ENCODE data around the gene GNAI3. TPM values are rescaled to one million over a fixed set of nuclear protein-coding genes. Genes with fewer than 3 reads are reported as not detected.
A peak's percentile ranks its signal among the peaks of the same experiment; 100 is the strongest.

The GNAI3 gene
- total and polyA plus RNA-seq, 4 donors, result 2.7 to 10.4 (median 6.5) TPM

GRCh38 chr1:109508873-109509175 lies 39.6 kb upstream of the GNAI3 start:
- no peak overlapping the region for H3K27ac ChIP-seq (ENCODE audit: low read depth in 1 of 2, low read length in 1 of 2)
- no peak overlapping the region for H3K9ac ChIP-seq (ENCODE audit: insufficient read depth in 1 of 2, low read length in 2 of 2)
- WGBS, 2 donors, result 64 to 83% methylated on average over 7 of the region's 7 CpGs
- no peak for TF ChIP-seq CTCF (IDR thresholded peaks at IDR 0.05; ENCODE audit: control extremely low read depth, extremely low read depth)
- ATAC-seq (ENCODE audit: insufficient read depth, low FRiP score) (no peak), DNase-seq (no peak)
- H3K9me3 ChIP-seq (ENCODE audit: control insufficient read depth in 4 of 4, insufficient read depth in 3 of 4, low read length in 3 of 4), result no peaks in the 10 kb centered on the region
- H3K27me3 ChIP-seq (ENCODE audit: control insufficient read depth in 3 of 3, insufficient read depth in 3 of 3, low read length in 2 of 3), result no peaks in the 10 kb centered on the region
- H3K36me3 ChIP-seq (ENCODE audit: control insufficient read depth in 4 of 4, insufficient read depth in 4 of 4, low read length in 4 of 4), result peaks cover 0 to 4% (median 0%) of the 10 kb centered on the region in 4 donors
- peaks cover 0 to 19% (median 10%) of the 10 kb centered on the region in 5 donors for H3K4me1 ChIP-seq (ENCODE audit: control insufficient read depth in 5 of 5, insufficient read depth in 5 of 5, low read length in 5 of 5)
- H3K4me3 ChIP-seq, result peak overlapping the region; percentile 85

DNA sequence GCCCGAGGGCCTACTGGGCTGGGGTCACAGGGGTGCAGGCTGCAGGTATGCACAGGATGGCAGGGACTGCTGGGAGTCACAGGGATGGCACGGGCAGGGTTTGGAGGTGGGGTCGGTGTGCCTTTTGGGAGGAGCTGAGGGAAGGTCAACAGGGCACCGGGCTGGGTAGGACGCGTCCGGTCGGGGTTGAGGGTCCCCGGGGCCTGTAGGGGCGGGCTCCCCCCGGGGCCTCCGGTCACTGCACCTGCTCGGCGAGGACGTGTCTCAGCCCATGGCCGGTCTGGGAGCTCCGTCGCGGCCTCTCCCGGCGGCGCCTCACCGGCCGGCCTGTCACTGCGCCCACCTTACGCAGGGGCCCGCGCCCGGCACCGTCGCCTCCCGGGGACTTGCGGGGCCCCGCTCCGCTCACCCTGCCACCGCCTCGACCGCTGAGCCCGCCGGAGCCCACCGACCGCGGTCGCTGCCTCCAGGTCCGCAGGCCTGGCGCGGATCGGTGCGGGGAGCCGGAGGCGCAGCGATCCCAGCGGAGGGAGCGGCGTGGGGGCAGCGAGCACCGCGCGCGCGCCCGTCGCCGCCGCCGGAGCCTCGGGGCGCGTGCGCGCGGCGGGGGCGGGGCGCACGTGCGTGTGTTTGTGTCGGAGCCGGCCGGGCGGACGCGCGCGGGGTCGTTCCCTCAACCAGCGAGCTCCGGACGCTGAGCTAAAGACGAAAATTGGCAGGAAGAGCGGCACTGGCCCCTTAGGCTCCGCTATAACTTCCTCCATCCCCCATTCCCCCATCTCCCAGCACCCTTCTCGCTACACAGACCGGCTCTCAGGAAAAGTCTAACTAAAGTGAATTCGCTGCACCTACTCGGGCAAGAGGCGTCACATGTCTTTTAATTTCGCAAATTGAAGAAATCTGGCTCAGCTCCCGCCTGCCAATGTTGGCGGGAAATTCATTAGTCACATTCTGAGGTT lies 39.0 kb upstream of the GNAI3 start, which contains the start of gene AMIGO1:
Gene AMIGO1, minus strand, starts transcription at position 552 of the 959 bp plus-strand sequence. CDS start 815 bp downstream, outside the sequence.
- no peaks in the 10 kb centered on the region for H3K9me3 ChIP-seq (ENCODE audit: control insufficient read depth in 4 of 4, insufficient read depth in 3 of 4, low read length in 3 of 4)
- peak; percentile 80 to 91 (median 81) for DNase-seq
- no peak for TF ChIP-seq CTCF (IDR thresholded peaks at IDR 0.05; ENCODE audit: control extremely low read depth, extremely low read depth)
- peaks cover 0 to 4% (median 0%) of the 10 kb centered on the region in 4 donors for H3K36me3 ChIP-seq (ENCODE audit: control insufficient read depth in 4 of 4, insufficient read depth in 4 of 4, low read length in 4 of 4)
- H3K4me1 ChIP-seq (ENCODE audit: control insufficient read depth in 5 of 5, insufficient read depth in 5 of 5, low read length in 5 of 5), result peaks cover 0 to 19% (median 10%) of the 10 kb centered on the region in 5 donors
- no peak within 1 kb of the TSS for H3K9ac ChIP-seq (ENCODE audit: insufficient read depth in 1 of 2, low read length in 2 of 2)
- no peaks in the 10 kb centered on the region for H3K27me3 ChIP-seq (ENCODE audit: control insufficient read depth in 3 of 3, insufficient read depth in 3 of 3, low read length in 2 of 3)
- peak within 1 kb of the TSS; percentile 85 for H3K4me3 ChIP-seq
- H3K27ac ChIP-seq (ENCODE audit: low read depth in 1 of 2, low read length in 1 of 2), result peak within 1 kb of the TSS; percentile 28 to 43
- peak; percentile 83 for ATAC-seq (ENCODE audit: insufficient read depth, low FRiP score)
- 1 to 2% methylated on average over 54 to 100 of the region's 100 CpGs for WGBS, 2 donors

DNA sequence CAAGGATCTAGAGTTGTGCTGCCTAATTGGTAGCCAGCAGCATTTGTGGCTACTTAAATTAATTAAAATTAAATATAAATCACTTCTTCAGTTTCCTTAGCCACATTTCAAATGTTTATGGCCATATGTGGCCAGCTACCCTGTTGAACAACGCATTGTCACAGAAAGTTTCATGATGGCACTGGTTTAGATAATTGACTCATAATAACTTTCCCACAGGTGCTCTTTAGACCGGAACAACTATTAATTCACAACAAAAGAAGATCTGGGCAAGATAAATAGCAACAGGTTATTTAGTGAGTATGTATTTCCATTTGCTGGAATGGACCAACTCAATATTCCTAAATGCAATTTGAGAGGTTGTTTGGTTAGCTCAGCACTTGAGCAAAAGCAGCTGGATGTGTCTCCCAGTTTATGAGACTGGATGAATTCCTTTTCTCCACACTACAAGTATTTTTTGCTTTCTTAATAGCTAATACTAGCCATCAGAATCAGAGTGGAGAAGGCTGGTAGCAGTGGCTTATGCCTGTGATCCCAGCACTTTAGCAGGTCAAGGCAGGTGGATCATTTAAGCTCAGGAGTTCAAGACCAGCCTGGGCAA lies 35.2 kb upstream of the GNAI3 start:
- H3K9ac ChIP-seq (ENCODE audit: insufficient read depth in 1 of 2, low read length in 2 of 2), result no peak overlapping the region
- H3K27ac ChIP-seq (ENCODE audit: low read depth in 1 of 2, low read length in 1 of 2), result no peak overlapping the region
- TF ChIP-seq CTCF (IDR thresholded peaks at IDR 0.05; ENCODE audit: control extremely low read depth, extremely low read depth), result no peak
- H3K9me3 ChIP-seq (ENCODE audit: control insufficient read depth in 4 of 4, insufficient read depth in 3 of 4, low read length in 3 of 4), result no peaks in the 10 kb centered on the region
- no peaks in the 10 kb centered on the region for H3K27me3 ChIP-seq (ENCODE audit: control insufficient read depth in 3 of 3, insufficient read depth in 3 of 3, low read length in 2 of 3)
- H3K4me1 ChIP-seq (ENCODE audit: control insufficient read depth in 5 of 5, insufficient read depth in 5 of 5, low read length in 5 of 5), result peaks cover 0 to 15% (median 10%) of the 10 kb centered on the region in 5 donors
- ATAC-seq (ENCODE audit: insufficient read depth, low FRiP score) (no peak), DNase-seq (peak in 1 of 3 donors; percentile 58)
- no peak overlapping the region for H3K4me3 ChIP-seq
- H3K36me3 ChIP-seq (ENCODE audit: control insufficient read depth in 4 of 4, insufficient read depth in 4 of 4, low read length in 4 of 4), result no peaks in the 10 kb centered on the region
- WGBS, 2 donors, result 85 to 92% methylated on average over 2 of the region's 2 CpGs

All from lung (tissue), 12 donors.